Bronchial epithelial cell (primary cell): ENCODE data around the gene PPIL4. TPM values are rescaled to one million over a fixed set of nuclear protein-coding genes. Genes with fewer than 3 reads are reported as not detected.

Experiments
- DNase-seq: peaks from one replicate; pipeline ENCODE4 v3.0.0-alpha.2; 2010; ENCODE audit warnings: low read depth
- FAIRE-seq: peaks from 2 replicates; lab custom pipeline; 2011; peaks lifted over from hg19 to GRCh38; lab: Jason Lieb, UNC
- H3K27me3 ChIP-seq: 2 replicates; pipeline ENCODE4 v1.5.1; 2011; ENCODE audit warnings: low read length; ENCODE audit not compliant: control insufficient read depth, insufficient read depth
- H3K36me3 ChIP-seq: 2 replicates; pipeline ENCODE4 v1.5.1; 2011; ENCODE audit warnings: low read length; ENCODE audit not compliant: control insufficient read depth, insufficient read depth
- H3K4me3 ChIP-seq: 2 replicates; pipeline ENCODE4 v1.5.1; 2011; ENCODE audit warnings: mild to moderate bottlenecking, low read depth, low read length, control low read depth
- total RNA-seq: library from RNA; depleted of rRNA; stranded (reverse); fragments of >200 nt; gene quantifications from 2 replicates; pipeline ENCODE4 v1.2.1, GENCODE V29; 2014
- TF ChIP-seq, protein P1 (sequence below): IDR thresholded peaks from 2 replicates; pipeline ENCODE4 v1.5.1; 2011; ENCODE audit warnings: mild to moderate bottlenecking, moderate library complexity, low read length, control low read depth, inconsistent platforms; ENCODE audit not compliant: insufficient read depth, severe bottlenecking

The PPIL4 gene
- total RNA-seq, 1 donor from 2014 or later = 19.7 TPM

DNA sequence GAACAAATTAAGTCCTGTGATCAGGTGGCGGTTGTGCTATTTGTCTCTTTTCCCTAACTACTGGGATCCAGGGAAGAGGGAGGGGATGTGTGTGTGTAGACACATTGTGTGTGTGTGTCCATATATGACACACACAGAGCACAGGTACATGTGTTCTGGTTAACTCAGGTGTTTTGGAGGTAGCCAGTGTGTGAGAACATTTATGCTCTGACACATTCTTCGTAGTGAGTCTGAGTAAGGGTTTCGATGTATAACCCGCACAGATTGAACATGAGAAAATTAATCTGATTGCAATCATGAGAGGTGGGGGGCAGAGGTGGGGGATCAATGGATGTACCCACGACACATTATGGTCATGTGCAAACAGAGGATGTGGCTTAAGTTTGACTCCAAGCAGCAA lies 73.6 kb downstream of the PPIL4 start:
- TF ChIP-seq, protein P1, sequence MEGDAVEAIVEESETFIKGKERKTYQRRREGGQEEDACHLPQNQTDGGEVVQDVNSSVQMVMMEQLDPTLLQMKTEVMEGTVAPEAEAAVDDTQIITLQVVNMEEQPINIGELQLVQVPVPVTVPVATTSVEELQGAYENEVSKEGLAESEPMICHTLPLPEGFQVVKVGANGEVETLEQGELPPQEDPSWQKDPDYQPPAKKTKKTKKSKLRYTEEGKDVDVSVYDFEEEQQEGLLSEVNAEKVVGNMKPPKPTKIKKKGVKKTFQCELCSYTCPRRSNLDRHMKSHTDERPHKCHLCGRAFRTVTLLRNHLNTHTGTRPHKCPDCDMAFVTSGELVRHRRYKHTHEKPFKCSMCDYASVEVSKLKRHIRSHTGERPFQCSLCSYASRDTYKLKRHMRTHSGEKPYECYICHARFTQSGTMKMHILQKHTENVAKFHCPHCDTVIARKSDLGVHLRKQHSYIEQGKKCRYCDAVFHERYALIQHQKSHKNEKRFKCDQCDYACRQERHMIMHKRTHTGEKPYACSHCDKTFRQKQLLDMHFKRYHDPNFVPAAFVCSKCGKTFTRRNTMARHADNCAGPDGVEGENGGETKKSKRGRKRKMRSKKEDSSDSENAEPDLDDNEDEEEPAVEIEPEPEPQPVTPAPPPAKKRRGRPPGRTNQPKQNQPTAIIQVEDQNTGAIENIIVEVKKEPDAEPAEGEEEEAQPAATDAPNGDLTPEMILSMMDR = no peak
- FAIRE-seq = no peak

DNA sequence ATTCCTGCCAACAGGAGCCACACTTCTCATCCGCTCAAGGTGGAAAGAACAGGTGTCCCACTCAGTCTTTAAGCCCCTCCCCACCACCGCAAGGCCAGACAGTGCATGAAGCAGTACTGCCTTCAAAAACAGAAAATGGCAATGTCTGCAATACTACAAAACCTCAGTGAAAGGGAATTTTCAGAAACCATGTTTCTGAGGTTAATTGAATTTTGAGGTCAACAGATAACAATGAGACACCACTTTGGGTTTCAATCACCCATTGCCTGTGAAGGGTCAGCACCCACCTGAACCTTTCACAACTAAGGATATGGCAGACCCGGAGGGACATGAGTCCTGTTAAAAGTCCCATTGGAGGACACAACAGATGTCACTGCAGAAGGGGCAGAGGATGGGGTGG lies 74.0 kb downstream of the PPIL4 start:
- H3K4me3 ChIP-seq = no peak overlapping the region
- no peaks in the 10 kb centered on the region for H3K36me3 ChIP-seq
- H3K27me3 ChIP-seq = peaks cover 3% of the 10 kb centered on the region
- TF ChIP-seq, protein P1 = no peak
- DNase-seq (no peak), FAIRE-seq (no peak)

More for the DNA sequence above, 73.6 kb downstream of the PPIL4 start:
- Histone ChIP-seq H3K4me3 (no peak overlapping the region), H3K36me3 (no peaks in the 10 kb centered on the region), H3K27me3 (peaks cover 3% of the 10 kb centered on the region)
- DNase-seq = no peak

DNA sequence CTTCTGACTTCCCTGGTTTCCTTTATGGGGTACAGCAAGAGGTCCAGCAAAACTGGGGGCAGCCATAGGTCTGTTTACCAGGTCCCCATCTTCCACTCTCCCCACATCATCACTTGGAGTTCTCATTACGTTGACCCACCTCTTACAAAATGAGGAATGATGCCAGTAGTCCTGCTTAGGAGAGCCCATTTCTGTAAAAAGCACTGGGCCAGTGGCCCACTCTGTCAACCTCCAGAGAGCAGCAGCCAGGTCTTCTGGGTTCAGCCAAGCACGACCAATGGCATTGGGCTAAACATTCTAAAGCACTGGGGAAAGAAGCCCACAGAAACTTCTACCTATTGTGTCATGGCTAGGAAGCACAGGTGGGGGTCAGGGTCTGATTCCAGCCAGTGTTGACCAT lies 74.9 kb downstream of the PPIL4 start:
- FAIRE-seq (no peak), DNase-seq (no peak)
- H3K36me3 ChIP-seq = no peaks in the 10 kb centered on the region
- no peak overlapping the region for H3K4me3 ChIP-seq
- H3K27me3 ChIP-seq = peaks cover 3% of the 10 kb centered on the region
- TF ChIP-seq, protein P1 = no peak

DNA sequence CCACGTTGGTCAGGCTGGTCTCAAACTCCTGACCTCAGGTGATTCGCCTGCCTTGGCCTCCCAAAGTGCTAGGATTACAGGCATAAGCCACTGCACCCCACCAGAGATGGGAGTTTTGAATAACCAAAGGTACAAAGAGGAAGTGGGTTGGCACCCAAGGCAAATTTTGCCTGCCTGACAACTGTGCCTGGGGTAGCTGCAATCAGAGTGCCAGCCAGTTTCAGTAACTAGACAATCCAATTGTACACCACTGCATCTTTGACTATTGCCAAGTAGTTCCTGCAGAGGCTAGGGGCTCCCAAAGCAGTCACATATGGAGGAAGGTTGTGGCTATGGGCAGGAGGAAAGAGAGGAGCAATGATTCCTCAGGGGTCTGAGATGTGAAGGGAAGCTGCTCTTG lies 77.7 kb downstream of the PPIL4 start:
- Histone ChIP-seq H3K4me3 (no peak overlapping the region), H3K27me3 (peaks cover 3% of the 10 kb centered on the region), H3K36me3 (no peaks in the 10 kb centered on the region)
- TF ChIP-seq, protein P1 = no peak
- DNase-seq (no peak), FAIRE-seq (no peak)

DNA sequence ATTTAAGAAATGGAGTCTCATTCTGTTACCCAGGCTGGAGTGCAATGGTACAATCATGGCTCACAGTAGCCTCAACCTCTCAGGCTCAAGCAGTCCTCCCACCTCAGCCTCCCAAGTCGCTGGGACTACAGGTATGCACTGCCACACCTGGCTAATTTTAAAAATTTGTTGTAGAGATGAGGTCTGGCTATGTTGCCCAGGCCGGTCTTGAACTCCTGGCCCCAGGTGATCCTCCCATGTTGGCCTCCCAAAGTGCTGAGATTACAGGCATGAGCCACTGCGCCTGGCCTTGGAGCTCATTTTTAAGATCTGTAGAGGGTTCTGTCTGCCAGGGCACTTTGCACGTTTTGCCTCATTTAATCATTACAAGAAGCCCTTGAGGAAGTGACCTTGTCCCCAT lies 78.6 kb downstream of the PPIL4 start:
- Histone ChIP-seq H3K36me3 (no peaks in the 10 kb centered on the region), H3K4me3 (no peak overlapping the region), H3K27me3 (no peaks in the 10 kb centered on the region)
- TF ChIP-seq, protein P1 = no peak
- FAIRE-seq = no peak
- DNase-seq = no peak

DNA sequence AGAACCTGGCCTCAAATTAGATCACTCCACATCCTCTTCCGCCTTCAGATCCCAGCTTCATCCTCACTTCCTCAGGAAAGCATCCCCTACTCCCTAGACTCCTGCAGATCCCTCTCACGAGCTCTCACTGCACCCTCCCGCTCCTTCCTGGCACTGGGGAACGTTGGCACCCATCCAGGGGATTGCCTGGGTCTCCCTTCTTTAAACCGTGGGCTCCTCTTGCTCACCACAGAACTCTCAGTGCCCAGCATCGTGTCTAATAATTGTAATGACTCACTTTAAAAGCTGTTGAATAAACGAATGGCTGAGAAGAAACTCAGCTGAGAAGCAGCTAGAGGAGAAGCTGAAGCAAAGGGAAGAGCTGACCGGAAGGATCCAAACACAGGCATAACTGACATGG lies 81.4 kb downstream of the PPIL4 start:
- H3K36me3 ChIP-seq = no peaks in the 10 kb centered on the region
- no peak for DNase-seq
- FAIRE-seq = no peak
- no peaks in the 10 kb centered on the region for H3K27me3 ChIP-seq
- no peak overlapping the region for H3K4me3 ChIP-seq
- TF ChIP-seq, protein P1 = no peak
